NCI-H345 treated with DMSO at 0.1 percent for 48 hours (cell line): Measurements from ENCODE around the gene POLRMT.

Source experiments
- DNase-seq: peaks from one replicate; lab custom pipeline; 2025; ENCODE audit not compliant: unreplicated experiment; lab: John Stamatoyannopoulos, UW

POLRMT gene

DNA sequence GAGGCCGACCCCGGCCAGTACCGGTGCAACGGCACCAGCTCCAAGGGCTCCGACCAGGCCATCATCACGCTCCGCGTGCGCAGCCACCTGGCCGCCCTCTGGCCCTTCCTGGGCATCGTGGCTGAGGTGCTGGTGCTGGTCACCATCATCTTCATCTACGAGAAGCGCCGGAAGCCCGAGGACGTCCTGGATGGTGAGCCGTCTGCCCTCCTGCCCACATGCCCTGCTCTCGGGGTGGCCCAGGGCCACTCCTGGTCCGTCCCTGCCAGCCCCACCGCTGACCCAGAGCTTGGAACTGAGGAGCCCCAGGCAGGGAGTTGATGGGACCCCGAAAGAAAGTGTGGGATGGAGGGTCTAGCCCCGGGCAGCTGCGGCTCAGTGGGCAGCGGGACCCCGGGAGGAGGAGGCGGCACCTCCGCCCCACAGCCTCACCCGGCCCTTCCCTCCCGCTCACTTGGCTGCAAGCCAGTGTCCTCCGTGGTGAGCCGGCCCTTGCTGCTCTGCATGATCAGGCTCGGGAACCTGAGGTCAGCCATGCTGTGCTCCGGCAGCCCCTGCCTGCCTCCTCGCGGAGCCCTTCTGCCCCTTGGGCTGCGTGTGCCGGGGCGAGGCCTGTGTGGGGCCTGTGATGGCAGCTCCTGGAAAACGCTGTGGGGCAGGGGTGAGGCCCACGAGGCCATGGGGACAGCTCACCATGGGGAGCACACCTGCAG lies 51.8 kb downstream of the POLRMT start:
- no peak for DNase-seq

DNA sequence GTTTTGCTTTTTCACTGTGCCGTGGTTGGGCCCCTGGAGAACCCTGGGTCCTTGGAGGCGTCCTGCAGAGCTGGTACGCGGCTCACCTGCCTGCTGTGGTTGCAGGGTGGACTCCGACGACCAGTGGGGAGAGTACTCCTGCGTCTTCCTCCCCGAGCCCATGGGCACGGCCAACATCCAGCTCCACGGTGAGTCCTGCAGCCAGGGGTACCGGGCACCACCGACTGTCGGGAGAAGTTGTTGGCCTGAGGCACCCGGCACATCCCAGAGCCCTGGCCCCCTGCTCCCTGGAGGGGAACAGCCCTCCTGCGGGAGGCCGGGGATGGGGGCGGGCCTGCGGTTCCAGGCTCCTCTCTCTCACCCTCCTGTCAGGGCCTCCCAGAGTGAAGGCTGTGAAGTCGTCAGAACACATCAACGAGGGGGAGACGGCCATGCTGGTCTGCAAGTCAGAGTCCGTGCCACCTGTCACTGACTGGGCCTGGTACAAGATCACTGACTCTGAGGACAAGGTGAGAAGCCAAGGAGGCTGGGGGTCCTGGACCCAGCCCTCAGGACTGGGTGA lies 53.0 kb downstream of the POLRMT start:
- no peak for DNase-seq

DNA sequence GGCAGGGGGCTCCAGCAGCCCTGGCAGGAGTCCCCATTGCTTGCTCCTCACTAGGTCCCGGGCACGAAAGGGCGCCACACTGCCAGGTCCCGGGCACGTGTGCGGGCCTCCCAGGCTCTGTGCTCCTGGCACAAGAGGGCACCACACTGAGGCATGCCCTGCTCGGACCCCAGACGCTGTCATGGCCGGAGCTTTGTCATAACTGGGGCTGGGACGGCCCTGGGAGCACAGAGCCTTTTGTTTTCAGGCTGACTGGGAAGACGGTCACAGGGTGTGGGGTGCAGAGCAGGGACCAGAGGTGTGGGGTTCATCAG lies 53.5 kb downstream of the POLRMT start:
- DNase-seq: no peak

DNA sequence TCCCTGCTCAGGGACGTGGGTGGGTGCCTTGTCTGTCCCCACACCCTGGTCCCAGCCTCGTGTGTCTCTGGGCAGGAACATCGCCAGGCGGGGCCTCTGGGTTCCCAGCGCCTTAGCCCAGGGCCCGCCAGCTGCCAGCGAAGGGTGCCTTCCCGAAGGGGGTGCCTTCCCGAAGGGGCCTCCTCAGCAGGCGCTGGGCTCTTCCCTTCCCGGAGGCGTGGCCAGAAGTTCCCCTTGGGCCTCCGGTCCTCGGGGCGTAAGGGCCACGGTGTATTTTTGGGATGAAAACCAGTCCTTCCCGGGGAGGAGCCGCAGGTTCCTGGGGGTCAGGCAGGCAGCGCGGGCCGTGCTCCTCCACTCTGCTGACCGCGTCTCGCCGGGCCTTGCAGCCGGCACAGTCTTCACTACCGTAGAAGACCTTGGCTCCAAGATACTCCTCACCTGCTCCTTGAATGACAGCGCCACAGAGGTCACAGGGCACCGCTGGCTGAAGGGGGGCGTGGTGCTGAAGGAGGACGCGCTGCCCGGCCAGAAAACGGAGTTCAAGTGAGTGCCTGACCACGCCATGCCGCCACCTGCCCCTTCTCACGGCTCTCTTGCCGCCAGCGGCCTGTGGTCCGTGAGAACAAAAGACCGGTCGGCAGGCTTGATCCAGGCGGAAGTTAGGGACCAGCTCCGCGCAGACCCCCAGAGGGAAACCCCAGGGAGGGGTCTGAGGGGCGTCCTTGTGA lies 54.1 kb downstream of the POLRMT start:
- no peak for DNase-seq

DNA sequence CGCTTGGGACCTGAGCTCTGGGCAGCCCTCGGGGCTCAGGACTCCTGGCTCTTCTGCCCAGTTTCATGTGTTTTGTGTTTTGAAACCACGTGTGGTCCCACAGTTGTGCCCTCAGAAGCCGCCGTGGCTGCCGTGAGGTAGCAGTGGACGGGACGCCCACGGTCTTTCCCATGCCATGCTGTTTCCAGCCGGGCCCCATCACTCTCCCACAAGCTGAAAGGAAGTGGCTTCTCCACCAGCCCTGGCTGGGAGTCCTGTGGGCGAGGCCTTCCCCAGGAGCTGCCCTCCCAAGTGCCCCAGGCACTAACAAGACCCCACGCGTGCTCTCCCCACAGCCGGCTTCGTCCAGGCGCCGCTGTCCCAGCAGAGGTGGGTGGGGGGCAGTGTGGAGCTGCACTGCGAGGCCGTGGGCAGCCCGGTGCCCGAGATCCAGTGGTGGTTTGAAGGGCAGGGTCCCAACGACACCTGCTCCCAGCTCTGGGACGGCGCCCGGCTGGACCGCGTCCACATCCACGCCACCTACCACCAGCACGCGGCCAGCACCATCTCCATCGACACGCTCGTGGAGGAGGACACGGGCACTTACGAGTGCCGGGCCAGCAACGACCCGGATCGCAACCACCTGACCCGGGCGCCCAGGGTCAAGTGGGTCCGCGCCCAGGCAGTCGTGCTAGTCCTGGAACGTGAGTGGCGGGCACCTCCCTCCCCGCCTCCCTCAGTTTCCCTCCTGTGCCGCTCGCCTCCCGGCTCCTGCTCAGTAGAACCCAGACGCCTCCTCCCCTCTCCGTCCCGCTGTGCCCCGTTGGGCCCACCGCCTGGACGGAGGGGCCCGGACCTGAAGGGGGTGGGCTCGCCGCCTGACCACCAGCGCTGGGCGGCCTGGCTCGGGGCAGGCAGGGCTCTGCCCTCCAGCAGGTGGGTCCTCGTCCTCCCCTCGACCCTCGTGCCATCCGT lies 55.6 kb downstream of the POLRMT start:
- no peak for DNase-seq

DNA sequence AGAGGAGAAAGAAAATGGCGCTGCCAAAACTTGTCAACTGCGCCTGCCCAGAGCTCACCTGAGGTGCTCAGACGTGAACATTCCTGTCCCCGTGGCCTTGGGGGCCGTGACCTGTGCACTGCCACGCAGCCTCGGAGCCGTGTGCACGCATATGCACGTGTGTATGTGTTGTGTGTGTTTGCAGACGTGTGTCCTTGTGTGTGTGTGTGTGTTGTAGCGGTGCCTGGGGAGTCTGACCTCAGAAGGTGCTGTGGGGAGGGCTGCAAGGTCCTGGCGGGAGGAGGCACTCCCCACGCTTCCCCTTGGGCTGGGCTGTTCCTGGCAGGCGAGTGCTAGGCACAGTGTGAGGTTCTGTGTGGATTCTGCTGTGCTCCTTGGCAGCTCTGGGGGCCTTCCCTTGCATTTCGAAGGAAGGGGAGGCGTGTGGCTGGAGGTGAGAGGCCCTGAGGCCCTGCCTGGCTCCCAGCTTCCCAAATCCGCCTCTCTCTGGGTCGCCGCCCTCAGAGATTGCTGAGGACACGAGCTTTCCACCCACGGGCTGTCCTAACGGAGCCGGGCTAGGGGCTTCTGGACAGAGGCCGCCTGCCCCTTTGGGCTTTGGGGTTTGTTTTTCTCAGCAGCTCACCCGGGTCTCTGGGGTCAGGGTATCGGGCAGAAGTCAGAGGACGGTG lies 56.4 kb downstream of the POLRMT start:
- DNase-seq: no peak

DNA sequence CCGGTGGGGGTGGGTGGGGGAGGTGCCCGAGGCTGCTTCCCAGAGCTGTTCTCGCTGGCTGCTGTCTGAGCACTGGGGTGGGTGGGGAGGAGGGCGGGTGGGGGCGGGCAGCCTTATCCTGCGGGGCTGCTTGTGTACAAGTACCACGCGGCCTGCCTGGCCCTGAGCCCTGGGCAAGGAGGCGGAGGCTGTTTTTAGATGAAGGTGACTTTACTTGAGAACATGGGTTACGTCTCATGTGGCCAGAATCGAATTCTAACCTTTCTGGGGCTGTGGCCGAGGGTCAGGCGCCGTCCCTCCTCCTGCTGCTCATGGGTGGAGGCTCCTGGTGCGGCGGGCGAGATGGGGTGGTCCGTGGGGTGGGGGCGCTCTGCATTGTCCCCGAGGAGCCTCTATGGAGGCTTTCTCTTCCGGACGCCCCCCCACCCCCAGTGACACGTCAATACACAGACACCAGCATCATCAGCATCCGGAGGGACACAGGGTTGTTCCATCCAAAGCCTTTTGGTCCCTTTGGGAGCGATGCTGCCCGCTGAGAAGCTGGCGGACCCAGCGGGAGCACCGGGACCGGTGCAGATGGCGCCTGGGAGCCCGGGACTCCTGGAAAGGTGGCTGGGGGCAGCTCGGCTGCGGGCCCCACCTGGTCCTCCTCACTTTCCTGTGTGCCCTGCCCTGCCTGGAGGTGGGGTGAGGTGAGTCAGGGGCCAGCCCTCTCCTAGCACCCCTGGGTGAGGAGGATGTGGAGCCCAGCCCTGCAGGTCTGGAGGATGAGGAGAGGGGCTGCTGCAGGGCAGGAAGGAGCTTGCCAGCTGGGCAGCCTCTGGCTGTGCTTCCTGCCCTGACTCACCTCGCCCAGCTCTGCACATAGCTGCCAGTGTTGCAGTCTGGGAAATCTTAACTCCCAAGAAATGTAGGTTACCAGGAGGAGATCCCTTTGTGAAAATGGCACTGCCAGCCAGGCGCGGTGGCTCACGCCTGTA lies 57.5 kb downstream of the POLRMT start:
- DNase-seq: no peak

DNA sequence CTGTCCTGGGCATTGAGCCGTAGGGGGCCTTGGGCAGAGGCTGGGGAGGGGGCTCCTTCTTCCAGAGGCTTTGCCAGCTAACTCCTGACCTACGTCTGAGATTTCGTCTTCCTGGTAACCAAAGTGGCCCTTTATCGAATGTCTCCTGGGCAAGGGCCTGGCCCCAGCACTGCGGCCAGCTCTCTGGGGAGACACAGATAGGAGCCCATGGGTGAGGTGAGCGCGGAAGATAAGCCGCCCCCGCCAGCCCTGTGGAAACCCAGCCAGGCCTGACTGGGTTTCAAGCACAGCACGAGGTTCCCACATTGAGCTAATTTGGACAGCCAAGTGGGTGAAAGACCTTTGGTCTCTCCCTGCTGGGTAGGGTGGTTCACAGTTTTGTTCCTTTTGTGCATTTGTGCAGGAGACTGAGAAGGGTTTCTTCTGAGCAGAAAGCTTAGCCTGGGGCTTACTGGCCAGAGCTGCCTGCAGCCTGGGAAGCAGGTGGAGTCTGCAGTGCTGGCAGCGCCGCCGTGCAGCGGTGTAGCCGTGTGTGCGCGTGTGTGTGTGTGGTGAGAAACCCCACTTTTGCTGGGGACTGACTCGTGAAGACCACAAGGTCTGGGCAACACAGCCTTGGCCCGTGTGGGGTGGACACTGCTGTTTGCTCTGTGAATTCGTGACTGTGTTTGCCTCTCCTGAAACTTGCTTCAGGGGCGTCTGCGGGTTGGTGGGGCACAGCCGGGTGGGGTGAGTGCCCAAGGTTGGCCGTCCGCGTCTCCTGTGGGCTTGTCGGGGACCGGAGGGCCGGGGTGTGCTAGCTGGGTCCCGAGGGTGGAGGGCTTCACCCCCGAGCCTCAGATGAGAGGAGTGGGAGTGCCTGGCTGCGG lies 58.4 kb downstream of the POLRMT start:
- no peak for DNase-seq

DNA sequence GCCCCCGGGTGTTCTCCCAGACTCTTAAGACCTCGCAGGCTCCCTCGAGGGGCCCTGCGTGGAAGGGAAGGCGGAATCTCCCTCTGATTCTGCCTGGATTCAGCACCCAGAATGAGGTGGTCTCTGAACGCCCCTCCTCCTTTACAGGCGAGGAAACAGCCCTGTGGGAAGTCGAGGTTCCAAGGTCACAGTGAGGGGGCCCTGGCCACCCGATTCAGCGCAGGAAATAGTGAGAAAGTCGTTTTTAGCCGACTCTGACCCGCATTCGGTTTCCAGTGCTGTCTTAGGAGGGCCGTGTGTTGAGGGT lies 59.9 kb downstream of the POLRMT start:
- no peak for DNase-seq

DNA sequence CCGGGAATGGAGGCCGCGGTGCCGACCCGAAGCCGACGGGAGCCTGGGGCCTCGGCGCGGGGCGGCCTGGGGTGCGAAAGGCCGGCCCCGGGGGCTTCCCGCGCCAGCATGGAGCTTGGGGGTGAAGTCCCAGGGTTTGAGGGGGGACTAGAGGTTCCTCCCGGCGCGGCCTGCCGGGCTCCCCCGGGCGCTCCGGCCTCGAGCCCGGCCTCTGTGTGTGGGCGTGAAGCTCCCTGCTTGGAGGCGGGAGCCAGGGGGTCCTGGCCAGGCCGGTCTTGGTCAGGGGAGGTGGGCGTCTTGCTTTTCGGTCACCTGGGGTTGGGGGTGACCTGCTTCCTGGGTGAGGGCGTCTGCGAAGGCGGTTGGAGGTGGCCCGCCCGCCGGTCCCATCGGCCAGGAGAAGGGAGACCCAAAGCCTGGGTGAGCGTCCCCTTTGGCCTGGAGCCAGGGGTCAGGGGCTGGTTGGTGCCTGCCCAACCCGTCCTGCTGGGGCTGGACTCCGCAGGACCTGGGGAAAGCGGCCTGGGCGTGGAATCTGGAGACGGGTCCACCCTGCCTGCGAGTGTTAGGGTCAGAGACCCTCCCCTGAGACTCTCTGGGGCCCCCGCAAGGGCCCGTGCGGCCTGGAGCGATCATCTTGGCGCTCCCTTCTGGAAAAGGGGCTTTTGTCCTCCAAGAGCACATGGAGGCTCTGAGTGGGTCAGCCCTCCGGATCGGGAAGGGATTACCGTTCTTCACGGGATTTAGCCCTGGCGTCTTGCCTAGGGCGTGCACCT lies 60.4 kb downstream of the POLRMT start:
- DNase-seq: no peak

DNA sequence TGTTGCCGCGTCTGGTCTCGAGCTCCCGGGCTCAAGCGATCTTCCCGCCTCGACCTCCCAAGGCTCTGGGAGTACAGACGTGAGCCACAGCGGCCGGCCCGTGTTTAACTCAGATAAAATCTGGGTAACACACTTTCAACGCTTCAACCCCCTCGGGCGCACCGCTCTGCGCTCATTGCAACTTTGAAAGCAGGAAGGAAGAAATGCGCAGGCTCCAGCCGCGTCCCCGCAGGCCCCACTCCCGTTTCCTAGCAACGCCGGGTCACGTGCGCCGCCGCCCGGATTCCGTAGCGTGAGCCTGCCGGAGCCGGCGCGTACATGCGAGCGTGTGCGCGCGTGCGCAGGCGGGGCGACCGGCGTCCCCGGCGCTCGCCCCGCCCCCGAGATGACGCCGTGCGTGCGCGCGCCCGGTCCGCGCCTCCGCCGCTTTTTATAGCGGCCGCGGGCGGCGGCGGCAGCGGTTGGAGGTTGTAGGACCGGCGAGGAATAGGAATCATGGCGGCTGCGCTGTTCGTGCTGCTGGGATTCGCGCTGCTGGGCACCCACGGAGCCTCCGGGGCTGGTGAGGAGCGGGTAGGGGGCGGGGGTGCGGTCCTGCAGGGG lies 61.1 kb downstream of the POLRMT start, which contains the start of gene BSG:
BSG (plus strand) TSS at position 457 of the 603 bp plus-strand sequence; CDS start at position 496, 39 bp downstream.
- DNase-seq: peak; percentile 94

DNA sequence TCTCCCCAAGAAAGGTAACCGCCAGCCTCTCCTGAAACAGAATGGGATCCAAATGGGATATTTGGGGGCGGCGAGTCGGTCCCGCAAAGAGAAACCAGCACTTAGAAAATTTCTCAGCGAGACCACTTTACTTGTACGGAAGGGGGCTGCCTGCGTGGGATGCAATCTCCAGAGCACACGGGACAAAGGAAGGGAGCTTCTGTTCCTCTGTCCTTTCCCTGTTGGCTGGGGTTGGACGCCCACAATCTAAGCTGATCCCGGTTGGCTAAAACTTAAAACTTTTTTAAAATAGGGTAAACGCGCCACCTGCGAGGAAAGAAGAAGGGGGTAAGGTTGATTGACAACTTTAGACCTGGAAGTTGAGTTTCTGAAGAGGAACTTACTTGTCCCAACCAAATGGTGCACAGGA lies 61.8 kb downstream of the POLRMT start:
- peak; percentile 64 for DNase-seq

DNA sequence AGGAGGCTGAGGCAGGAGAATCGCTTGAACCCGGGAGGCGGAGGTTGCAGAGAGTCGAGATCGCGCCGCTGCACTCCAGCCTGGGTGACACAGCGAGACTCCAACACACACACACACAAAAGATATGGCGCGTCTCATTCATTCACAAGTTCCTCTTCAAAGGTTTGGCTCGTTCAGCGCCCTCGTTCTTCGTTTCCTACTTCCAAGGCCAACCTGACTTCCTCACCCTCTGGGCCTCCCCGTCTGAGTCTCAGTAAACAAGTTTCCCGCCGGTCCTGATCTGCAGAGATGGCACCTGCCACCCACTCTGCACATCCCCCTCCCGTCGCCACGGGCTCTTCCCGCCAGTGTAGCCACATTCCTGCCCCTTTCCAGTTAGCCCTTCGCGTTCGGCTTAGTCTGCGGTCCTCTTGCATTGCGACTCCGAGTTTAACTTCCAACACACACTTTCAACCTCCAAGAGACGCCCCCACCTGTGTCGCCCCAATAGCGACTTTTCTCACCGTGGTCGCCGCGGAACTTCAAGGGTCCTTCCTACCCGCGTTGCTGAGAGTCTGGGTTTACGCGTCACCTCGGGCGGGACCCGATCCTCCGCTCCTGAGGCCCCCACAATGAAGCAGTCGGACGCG lies 62.3 kb downstream of the POLRMT start:
- DNase-seq: peak; percentile 71

DNA sequence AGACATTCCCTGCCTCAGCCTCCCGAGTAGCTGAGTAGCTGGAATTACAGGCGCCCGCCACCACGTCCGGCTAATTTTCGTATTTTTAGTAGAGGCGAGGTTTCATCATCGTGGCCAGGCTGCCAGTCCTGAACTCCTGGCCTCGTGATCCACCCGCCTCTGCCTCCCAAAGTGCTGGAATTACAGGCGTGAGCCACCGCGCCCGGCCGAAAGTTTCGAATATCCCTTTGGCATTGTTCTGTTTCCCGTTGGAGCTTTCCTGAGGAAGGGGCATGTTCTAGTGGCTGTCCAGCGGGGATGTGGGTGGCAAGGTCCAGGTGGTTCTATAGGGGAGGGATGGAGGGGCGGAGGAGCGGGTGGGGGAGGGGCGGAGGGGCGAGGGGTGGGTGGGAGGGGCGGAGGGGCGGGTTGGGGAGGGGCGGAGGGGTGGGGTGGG lies 63.1 kb downstream of the POLRMT start:
- DNase-seq: no peak

DNA sequence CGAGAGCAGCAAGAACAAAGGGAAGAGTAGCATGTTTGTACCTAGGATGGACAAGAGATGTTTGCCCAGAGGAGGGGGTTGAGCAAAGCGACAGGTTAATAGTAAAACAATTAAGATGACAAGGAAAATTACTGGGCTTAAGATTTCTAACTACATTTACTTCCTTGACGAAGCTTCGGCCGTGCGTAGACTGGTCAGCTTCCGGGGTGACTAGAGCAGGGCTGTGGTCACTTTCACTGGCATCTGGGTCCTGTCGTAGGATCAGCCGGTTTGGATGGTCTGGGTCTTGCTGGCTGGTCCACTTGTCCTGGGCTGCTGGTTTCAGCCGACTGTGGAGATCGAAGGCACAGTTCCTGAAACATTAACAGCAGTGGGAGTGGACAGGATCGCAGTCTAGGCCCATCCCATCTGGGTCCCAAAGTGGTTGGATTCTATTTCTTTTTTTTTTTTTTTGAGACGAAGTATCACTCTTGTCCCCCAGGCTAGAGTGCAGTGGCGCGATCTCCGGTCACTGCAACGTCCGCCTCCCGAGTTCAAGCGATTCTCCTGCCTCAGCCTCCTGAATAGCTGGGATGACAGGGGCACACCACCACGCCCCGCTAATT lies 65.9 kb downstream of the POLRMT start:
- DNase-seq: no peak
